ENCODE measurements around the gene OLR1.
"Not testable (repeated sequence)": the region's sequence is repeated elsewhere in the genome, so short reads cannot be mapped to it uniquely, and the experiment has no call there.

The OLR1 gene
- total RNA-seq, result 0 to 0.07 reads per million in 2 donors

- DNase-seq, result no peak
Observed at GRCh38 chr12:10171973-10172728, at the start of gene OLR1. Gene OLR1, minus strand, starts transcription at chr12:10172132. Its CDS starts 55 bp downstream, at chr12:10172077.

- no peak for DNase-seq
Observed at GRCh38 chr12:10220398-10221077, 48.6 kb upstream of the OLR1 start.

DNA sequence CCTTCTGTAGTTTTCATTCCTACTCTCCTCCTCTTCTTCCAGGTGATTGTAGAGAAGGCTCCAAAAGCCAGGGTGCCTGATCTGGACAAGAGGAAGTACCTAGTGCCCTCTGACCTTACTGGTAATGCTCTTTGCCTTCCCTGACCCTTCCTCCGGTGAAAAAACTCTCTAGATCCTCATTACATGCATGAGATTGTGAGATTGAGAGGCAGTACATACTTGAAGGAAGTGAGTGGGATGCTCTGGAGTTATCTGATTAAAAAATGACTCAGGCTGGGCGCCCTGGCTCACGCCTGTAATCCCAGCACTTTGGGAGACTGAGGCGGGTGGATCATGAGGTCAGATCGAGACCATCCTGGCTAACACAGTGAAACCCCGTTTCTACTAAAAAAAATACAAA lies 46.1 kb upstream of the OLR1 start:
- no peak for DNase-seq

DNA sequence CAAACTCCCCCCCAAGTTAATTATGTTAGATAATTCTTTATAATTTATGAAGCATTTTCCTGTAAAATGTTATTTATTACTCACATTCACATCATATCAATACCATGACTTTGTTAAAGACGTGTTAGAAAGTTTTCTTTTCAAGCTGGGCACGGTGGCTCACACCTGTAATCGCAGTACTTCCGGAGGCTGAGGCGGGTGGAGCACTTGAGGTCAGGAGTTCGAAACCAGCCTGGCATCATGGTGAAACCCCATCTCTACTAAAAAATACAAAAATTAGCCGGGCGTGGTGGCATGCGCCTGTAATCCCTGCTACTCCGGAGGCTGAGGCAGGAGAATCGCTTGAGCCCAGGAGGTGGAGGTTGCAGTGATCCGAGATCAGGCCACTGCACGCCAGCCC lies 44.0 kb upstream of the OLR1 start:
- not testable (repeated sequence) for DNase-seq

GRCh38 chr12:10215436-10215835 lies 43.5 kb upstream of the OLR1 start:
- DNase-seq, result no peak

DNA sequence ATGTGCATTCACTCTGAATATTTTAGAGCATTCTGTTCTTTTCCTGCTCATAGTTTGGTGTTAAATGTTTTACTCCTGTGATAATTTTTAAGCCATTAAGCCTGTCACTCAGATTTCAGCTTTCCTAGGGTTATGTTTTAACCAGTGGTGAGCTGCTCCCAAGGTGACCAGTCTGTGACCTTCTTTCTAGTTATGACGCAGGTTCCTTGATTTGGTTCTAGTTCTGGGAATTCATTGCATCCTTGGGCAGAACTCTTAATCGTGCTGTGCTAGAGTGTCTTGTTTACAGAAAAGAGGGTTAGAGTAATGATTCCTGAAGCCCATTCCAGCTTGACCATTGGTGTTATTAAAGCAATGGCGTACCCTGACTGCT lies 42.9 kb upstream of the OLR1 start:
- no peak for DNase-seq

- DNase-seq, result no peak
Observed at GRCh38 chr12:10214136-10214894, 42.4 kb upstream of the OLR1 start.

DNA sequence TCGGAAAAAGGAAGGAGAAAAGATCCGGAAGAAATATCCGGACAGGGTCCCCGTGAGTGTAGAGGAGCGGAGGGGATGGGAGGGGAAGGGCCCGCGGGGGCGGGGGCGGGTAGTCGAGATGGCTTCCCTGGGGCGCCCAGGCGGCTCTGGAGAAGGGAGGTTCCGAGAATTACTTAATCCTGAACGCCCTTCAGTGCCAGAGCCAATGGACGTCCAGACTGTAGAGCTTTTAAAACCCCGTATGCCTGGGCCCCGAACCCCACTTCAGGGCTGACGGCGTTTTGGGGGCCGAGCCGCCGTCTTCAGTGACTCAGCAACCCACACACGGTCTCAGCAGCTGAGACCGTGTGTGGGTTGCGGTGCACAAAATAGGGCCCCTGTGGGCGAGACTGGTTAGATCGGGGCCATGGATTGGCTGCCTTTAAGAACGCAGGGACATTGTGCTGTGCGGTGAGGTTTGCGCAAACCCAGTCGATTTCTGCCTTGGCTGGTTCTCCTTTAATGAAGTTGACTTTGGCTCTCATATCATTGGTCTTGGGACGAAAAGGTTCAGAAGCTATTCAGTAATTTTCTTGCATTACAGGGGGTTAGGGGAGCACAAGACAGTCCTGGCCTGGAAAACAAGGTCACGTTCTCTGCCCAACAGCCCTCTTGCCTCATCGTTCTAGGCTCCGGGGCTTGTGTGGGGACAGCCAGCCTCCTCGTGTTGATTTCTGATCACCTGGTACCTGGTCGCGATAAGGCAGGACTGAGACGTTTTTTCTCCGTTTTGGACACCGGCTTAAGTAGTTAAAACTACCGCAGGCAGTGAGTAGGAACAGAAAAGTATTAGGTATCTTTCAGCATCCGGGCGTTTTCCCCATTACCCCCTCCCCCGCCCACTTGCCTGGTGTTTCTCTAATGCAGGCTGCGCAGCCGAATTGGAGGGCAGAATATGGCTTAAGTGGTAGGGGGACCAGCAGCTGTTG lies 41.5 kb upstream of the OLR1 start:
- peak; percentile 73 for DNase-seq

- peak; percentile 79 for DNase-seq
Observed at GRCh38 chr12:10212739-10213131, 40.8 kb upstream of the OLR1 start, which contains the start of gene GABARAPL1. Gene GABARAPL1, plus strand, starts transcription at chr12:10212877. Its CDS starts 253 bp downstream, at chr12:10213130.

- DNase-seq, result peak; percentile 81
Observed at GRCh38 chr12:10211940-10212738, 40.2 kb upstream of the OLR1 start.

DNA sequence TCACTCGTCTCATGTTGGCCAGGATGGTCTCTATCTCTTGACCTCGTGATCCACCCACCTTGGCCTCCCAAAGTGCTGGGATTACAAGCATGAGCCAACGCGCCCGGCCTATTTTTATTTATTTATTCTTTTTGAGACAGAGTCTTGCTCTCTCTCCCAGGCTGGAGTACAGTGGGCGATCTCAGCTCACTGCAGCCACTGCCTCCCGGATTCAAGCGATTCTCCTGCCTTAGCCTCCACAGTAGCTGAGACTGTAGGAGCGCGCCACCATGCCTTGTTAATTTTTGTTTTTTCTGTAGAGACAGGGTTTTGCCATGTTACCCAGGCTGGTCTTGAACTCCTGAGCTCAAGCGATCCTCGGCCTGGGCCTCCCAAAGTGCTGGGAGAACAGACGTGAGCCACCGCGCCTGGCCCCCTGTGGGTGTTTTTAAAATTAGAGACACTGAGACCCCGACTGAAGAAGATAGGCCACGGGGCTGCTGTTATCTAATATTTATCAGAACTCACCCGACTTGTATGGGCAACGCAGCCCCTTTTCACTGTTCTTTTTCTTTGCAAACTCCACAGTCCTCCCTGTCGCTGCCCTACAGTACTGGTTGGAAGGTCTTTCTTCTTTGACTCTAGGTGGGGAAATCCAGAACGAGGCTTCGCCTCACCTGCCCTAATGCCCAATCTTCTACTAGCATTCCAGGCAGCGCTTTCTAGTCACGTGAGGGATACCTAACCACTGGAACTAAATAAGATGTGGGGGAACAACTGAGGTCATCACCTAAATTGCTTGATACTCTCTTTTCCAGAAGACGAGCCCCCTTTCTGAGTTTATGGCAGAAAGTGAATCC lies 39.4 kb upstream of the OLR1 start:
- DNase-seq, result no peak

GRCh38 chr12:10210225-10210624 lies 38.3 kb upstream of the OLR1 start:
- no peak for DNase-seq

DNA sequence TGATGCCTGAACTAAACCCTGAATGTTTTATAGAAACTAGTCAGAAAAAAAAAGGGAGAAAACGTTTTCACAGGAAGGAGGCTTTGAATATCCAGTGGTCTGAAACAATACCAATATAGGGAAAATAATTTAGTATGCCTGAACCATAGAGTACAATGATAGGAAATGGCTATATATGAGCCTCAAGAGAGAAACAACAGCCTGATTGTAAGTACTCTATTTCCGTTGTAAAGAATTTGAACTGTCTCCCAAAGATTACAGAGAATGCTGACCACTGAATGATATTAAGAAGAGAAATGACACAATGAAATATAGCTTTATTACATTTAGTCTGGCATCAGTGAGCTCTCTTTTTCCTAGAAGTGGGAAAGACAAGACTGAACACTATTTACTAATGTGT lies 35.2 kb upstream of the OLR1 start:
- DNase-seq, result no peak

DNA sequence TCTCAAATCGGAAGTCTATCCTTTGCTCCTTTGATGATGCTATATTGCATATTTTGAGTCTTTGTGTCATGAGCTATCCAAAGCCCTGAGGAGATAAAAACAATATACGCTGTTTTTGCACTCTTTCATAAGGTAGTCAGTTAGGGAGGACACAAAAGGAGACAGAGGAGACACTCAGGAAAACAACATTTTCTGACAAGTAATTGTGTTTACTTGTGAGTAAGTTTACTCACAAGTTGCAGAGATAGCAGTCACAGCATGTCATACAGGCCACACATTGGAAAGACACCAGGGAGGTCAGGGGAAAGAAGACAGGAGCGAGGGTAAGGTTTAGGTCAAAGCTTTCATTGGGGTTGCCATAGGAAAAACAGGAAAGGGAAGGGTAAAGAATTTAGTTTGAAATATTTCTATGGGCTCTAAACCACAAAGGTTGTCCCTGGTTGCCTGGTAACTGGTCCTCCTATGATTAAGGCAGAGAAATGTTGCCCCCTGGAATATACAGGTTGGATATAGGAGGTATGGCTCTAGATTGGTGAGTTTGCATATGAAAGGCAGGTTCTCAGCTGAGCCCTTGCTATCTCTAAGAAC lies 33.4 kb upstream of the OLR1 start:
- no peak for DNase-seq

DNA sequence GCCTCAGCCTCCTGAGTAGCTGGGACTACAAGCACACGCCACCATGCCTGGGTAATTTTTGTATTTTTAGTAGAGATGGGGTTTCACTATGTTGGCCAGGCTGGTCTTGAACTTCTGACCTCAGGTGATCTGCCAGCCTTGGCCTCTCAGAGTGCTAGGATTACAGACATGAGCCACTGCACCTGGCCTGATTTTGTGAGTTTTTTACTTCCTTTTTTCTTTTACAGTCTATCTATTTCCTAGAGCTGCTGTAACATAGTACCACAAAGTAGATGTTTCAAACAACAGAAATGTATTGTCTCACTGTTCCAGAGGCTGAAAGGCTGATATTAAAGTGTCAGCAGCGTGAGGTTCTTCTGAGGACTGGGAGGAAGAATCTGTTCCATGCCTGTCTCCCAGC lies 32.6 kb upstream of the OLR1 start:
- not testable (repeated sequence) for DNase-seq

DNA sequence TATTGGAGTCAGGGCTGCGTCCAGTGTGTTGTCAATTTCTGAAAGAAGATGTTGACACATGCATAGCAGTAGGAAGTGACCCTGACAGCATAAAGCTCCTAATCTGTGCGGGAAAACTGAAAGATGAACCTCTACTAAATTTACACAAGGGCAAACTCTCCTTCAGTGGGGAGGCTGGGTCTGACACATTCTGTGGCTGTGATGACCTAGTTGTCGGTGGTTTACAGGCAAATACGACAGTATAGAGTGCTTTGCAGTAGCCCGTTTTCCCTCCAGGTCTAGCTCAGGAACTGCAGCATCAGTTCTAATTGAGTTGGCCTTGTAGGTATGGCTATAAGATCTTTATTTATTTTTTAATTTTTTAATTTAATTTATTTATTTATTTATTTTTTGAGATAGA lies 25.9 kb upstream of the OLR1 start:
- no peak for DNase-seq

DNA sequence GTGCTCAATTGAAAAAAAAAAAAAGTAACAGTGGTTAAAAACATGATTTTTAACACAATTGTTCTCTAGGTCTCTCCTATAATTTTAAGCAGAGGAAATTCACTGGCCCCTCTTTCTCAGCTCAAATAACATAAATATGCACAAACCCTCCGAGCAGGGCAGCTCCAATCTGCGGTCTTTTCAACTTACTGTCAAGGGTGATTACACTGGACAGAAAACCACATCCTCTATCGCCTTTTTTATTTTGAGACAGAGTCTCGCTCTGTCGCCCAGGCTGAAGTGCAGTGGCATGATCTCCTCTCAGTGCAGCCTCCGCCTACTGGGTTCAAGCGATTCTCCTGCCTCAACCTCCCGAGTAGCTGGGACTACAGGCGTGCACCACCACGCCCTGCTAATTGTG lies 24.3 kb upstream of the OLR1 start:
- DNase-seq, result no peak

GRCh38 chr12:10194160-10194670 lies 22.3 kb upstream of the OLR1 start:
- DNase-seq, result no peak

GRCh38 chr12:10191865-10192264 lies 19.9 kb upstream of the OLR1 start:
- no peak for DNase-seq
